Lower leg skin (tissue), 4 donors: ENCODE measurements around the gene PPP1R18. TPM values are rescaled to one million over a fixed set of nuclear protein-coding genes. Genes with fewer than 3 reads are reported as not detected.

Source experiments
- DNase-seq, 2 donors: peaks; one replicate each; pipeline ENCODE4 v3.0.0-alpha.2; 2019; ENCODE audit warnings: low spot score in 2 of 2
- H3K4me3 ChIP-seq: fragments of 200-600 bp; sonication (generic); 2 replicates; pipeline ENCODE4 v1.5.1; 2017; ENCODE audit warnings: mild to moderate bottlenecking, low read depth; ENCODE audit not compliant: poor library complexity, severe bottlenecking
- POLR2A ChIP-seq, 2 donors: fragments of 450-650 bp; IDR thresholded peaks; one replicate each; pipeline ENCODE4 v1.6.1; 2016 to 2017; ENCODE audit warnings: antibody characterized with exemption in 2 of 2, mild to moderate bottlenecking in 1 of 2, moderate library complexity in 1 of 2
- WGBS, 2 donors: methylation state at CpG; one replicate each; pipeline ENCODE4 v1.1.5; 2018; 5-methylcytosine and 5-hydroxymethylcytosine counted together
- intact Hi-C: fragments of 100-400 bp; cut with DNase I; formaldehyde crosslinking; loops from one replicate; pipeline ENCODE4 v1.15.0; 2023; ENCODE audit warnings: low total_unique reads
- total RNA-seq, 4 donors: library from RNA; depleted of rRNA; stranded (reverse); fragments of >200 nt; gene quantifications; one replicate each; pipeline ENCODE4 v1.1.0, GENCODE V29; 2016
- TF ChIP-seq, protein P1 (sequence below), 3 donors: fragments of 450-650 bp; IDR thresholded peaks; one replicate each; pipeline ENCODE4 v1.5.1; 2016; ENCODE audit warnings: antibody characterized with exemption in 3 of 3, mild to moderate bottlenecking in 3 of 3, moderate library complexity in 2 of 3

The PPP1R18 gene
- total RNA-seq, 4 donors from 2014 or later, result 23.6 to 34.1 (median 27.3) TPM

DNA sequence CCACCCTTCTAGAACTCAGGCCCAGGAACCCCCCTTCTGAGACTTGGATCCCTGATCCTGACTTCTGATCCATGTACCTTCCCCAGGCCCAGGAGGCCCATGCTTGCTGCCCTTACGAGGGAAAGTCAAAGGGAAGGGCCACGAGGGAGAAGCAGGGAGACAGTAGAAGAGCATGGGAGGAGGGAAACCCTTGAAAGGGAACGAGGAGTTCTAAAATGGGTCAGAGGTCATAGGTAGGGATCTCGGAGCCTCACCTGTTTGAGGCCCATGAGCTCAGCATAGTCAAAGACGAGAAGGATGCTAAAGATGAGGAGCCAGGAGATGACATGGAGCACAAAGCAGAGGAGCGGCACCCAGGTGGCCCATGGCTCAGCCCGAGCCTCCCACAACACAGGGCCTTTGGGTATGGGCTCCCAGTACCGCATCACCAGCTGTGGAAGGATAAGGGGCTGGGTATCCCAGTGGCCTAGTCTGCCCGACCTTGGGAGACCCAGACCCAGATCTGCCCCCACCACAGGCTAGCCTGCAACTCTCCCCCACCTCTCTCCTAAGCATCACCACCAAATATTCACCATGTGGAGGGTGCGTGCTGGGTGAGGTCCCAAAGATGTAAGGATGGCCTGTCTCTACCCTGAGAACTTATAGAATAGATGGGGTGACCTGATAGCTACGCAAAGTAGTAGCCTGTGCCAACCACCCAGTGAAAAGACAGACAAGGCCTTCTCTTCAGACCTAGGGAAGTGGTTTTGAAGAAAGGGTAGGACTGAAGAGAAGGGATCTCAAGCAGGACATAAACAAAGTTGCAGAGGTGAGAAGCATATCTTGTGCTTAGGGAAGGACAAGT lies 2.8 kb upstream of the PPP1R18 start:
- WGBS, 2 donors, result 62 to 69% methylated on average over 11 of the region's 11 CpGs
- no peak for DNase-seq
- TF ChIP-seq, protein P1, sequence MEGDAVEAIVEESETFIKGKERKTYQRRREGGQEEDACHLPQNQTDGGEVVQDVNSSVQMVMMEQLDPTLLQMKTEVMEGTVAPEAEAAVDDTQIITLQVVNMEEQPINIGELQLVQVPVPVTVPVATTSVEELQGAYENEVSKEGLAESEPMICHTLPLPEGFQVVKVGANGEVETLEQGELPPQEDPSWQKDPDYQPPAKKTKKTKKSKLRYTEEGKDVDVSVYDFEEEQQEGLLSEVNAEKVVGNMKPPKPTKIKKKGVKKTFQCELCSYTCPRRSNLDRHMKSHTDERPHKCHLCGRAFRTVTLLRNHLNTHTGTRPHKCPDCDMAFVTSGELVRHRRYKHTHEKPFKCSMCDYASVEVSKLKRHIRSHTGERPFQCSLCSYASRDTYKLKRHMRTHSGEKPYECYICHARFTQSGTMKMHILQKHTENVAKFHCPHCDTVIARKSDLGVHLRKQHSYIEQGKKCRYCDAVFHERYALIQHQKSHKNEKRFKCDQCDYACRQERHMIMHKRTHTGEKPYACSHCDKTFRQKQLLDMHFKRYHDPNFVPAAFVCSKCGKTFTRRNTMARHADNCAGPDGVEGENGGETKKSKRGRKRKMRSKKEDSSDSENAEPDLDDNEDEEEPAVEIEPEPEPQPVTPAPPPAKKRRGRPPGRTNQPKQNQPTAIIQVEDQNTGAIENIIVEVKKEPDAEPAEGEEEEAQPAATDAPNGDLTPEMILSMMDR (IDR thresholded peaks at IDR 0.05), result no peak
- no peak for TF ChIP-seq POLR2A (IDR thresholded peaks at IDR 0.05)
- intact Hi-C loops, result no loop called here
- H3K4me3 ChIP-seq, result no peak overlapping the region

DNA sequence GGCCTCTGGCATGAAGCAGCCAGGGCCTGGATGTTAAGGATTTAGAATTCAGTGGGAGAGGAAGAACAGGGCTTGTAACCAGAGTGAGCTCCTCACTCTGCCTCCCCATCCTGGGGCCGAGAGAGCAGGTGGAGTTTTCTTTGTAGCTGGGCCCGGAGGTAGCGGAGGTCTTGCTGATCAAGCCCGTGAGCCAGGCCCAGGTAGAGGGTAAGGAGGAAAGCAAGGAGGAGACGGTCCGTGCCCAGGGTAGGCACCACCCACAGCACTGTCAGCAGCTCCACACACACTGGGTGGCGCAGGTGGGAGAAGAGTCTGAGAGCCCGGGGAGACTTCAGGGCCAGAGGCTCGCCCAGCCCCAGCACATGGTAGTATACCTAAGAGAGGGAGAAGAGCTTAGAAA lies 2.1 kb upstream of the PPP1R18 start:
- intact Hi-C loops, result no loop called here
- WGBS, 2 donors, result 41 to 57% methylated on average over 9 of the region's 9 CpGs
- DNase-seq, result no peak
- TF ChIP-seq, protein P1 (IDR thresholded peaks at IDR 0.05), result no peak
- no peak for TF ChIP-seq POLR2A (IDR thresholded peaks at IDR 0.05)
- no peak overlapping the region for H3K4me3 ChIP-seq

DNA sequence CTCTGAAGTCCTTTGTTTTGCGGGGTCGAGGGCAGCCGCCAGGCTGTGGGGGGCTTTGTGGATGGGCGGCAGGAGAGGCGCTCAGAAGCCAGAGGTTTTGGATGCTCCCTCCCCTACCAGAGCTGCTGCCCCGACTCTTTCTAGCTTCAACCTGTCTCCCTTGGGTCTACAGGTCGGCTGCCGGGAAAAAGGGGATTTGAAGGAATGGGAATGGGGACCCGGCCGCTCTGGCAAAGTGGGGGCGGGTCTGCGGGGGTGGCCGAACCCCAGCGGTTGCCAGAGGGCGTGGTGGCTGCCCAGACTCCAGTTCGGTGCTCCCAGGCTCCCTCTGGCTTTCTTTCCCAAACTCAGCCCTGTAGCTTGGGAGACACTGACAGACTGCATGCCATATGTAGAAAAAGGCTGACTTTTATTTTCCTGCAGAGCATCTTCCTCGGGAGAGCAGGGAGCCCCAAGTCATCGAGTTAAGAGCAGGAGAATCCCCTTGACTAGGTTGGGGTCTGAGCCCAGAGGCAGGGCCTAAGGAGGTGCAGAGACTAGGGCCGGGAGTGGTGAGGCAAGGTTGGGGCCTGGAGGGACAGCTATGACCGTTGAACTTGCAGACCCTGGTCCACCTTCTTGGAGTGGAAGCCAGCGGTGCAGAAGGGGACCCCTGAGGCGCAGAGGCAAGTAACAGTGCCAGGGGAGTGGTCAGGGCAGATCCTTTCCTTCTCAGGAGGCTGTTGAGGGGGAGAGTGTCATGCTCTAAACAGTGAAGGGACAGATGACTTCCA lies 1.4 kb upstream of the PPP1R18 start:
- intact Hi-C loops, result no loop called here
- TF ChIP-seq POLR2A (IDR thresholded peaks at IDR 0.05), result no peak
- TF ChIP-seq, protein P1 (IDR thresholded peaks at IDR 0.05), result no peak
- WGBS, 2 donors, result 5% methylated on average over 22 of the region's 22 CpGs
- no peak for DNase-seq
- H3K4me3 ChIP-seq, result peak overlapping the region; percentile 76

DNA sequence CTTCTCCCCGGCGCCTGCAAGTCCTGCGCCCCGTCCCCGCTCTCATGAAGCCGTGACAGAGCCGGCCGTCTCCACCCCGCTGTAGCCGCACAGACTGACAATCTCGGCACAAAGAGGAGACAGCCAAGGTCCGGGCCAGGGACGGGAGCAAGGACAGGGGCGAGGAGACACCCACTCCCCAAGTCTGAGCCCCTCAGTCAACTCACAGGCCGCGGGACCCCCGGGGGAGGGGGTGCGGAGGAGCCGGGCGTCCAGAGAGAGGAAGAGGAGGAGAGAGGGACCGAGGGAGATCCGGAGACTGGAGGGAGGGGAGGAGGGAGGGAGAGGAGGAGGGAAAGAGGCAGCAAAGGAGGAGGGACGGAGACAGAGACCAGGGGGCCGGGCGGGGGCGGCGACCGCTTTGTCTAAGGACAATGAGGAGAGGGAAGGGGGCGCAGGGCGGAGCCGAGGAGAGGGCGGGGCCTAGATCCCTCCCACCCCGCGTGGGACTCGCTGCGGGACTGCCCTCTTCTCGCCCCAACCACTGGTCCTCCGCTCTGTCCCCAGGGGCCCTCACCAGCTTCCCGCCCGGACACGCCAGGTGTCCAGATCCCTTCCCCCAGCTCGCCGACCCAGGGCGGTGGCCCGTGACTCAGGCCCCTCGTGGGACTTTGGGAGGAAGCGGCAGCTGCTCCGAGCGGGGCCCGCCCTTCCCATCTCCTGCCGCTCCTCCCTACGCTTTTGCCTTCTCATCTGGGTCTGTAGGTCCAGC lies 638 bp upstream of the PPP1R18 start:
- WGBS, 2 donors, result 1 to 2% methylated on average over 48 to 49 of the region's 52 CpGs
- peak; percentile 96 to 99 for DNase-seq
- TF ChIP-seq, protein P1 (IDR thresholded peaks at IDR 0.05), result no peak
- TF ChIP-seq POLR2A (IDR thresholded peaks at IDR 0.05), result no peak
- H3K4me3 ChIP-seq, result peak overlapping the region; percentile 76
- intact Hi-C loops, result no loop called here

DNA sequence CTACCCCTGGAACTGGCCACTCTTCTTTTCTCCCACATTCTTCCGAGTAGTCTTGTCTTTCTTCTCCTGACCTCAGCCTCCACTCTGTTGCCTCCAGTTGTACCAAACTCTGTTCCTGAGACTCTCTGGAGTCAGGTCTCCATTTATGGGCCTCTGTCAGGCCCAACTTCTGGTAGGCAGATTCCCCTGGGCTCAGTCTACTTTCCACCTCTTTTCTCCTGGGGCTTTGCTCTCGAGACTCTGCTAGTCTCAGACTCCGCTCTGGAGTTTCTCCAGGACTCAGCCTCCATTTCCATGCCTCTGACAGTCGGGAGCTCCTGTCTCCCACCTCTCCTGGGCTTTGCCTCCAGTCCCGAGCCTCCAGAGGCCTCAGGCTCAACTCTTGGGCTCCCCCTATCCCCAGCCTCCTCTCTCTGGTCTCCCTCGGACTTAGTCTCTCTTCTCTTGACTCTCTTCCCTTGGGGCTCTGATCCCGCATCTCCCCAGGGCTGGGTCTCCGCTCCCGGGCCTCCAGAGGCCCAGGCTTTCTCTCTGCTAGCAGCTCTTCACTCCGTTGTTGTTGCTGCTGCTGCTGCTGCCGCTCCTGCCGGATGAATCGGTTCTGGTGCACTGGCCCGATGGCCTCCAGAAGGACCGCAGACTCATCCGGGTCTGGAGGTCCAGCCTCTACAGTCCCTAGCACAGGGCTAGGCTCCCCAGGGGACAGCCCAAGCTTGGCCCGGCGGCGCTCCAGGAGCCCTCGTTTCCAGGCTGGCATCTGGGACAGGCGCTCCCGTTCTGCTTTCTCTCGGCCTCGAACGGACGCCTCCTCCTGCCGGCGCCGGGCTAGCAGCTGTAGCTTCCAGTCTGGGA lies 1.1 kb downstream of the PPP1R18 start:
- DNase-seq, result no peak
- no peak for TF ChIP-seq POLR2A (IDR thresholded peaks at IDR 0.05)
- TF ChIP-seq, protein P1 (IDR thresholded peaks at IDR 0.05), result no peak
- intact Hi-C loops, result no loop called here
- WGBS, 2 donors, result 7 to 16% methylated on average over 24 to 29 of the region's 29 CpGs
- peak overlapping the region; percentile 50 for H3K4me3 ChIP-seq
